HG03521 (cell line): Measurements from ENCODE around the gene LRP2BP.

Experiments used
- ATAC-seq: cut with Tn5 transposase; IDR thresholded peaks from one replicate; pipeline ENCODE4 v1.9.1; 2021; ENCODE audit warnings: mild to moderate bottlenecking, moderate library complexity; ENCODE audit not compliant: unreplicated experiment

LRP2BP gene

DNA sequence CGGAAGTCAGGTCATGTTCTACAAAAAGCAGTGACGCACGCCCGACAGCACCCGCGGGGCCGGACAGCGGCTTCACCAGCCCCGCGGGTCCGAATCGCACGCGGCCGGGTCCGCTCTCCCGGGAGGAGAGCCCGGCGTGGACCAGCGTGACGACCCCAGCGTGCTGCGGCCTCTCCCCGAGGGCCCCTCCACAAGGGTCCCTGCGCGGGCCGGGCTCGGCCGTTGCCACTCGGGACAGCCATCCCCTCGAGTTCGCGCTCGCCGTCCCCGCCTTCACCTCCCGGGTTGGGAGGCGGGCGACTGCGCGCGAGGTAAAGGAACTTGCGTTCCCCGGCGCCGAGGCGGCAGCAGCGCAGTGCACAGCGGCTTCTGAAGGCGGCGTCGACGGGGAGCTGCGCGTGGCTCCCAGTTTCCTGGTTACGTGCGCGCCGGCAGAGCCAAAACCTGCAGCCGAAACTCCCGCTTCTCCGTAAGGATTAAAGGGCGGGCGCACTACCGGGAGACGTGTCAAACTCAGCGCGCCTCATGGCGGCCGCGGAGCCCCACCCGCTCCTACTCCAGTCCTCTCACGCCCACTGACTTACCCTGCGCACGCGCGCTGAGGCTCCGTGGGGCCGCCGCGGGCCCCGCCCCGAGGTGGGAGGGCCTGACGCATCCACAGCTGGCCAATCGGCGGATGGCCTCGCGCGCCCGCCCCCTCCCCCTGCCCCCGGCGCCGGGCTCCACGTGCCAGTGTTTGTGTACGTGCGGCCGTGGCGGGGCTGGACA lies 416 bp upstream of the LRP2BP start:
- peak; percentile 80 for ATAC-seq

DNA sequence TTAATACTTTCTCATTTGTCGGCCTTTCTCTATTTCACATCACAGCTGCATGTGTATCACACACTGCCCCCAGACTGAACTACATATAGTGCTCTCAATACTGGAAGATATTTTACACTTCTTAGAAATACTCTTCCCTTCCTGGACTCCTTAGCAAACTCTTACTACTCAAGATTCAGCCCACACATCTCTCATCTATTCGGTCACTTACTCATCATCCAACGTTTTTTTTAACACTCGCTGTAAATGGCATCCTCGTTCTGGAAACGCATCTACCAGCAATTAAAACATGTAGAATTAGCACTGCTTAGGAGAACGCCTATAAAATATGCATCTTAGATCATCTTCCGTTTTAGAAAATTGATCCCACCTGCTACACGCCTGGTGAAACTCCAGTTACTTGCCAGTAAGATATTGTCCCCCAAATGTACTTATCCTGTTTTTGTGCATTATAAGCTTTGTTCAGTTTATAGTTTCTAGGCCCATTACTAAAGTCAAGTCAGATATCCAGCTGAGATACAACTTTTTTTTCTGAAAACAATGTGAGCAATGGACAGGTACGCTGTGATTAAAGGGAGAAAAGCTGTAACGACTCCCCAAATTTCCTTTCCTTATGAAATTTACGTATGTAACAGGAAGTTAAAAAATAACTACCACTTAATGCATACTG lies 1.0 kb downstream of the LRP2BP start:
- ATAC-seq = no peak

DNA sequence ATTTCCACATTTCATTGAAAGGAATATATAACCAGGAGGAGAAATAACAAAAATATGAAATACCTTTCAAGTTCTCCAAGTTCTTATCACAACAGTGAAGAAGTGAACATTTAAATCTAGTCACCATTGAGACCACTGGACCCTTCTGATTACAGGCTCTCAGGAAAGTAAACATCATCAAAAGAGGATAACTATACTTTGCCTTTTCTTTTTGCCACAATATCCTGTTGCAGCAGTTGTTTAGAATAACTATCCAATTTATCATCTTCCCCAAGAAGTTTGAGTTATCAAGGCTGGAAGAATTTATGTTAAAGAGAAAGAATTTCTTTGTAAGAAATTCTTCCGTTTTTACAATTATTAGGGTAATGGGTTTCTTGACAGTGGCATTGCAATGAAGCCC lies 3.6 kb downstream of the LRP2BP start:
- no peak for ATAC-seq

DNA sequence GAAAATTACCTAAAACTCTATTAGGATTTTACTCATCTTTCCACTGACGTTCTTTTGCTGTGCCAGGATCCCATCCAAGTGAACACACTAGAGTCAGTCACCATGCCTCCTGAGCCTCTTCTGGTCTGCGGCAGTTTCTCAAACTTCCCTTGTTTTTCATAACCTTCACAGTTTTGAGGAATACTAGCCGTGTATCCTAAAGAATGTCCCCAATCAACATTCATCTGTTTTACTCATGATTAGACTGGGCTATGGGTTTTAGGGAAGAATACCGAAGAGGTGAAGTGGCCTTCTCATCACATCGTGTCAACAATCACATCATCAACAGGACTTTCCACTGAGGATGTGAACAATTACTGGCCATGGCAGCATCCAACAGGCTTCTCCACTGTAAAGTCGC lies 4.8 kb downstream of the LRP2BP start:
- no peak for ATAC-seq

DNA sequence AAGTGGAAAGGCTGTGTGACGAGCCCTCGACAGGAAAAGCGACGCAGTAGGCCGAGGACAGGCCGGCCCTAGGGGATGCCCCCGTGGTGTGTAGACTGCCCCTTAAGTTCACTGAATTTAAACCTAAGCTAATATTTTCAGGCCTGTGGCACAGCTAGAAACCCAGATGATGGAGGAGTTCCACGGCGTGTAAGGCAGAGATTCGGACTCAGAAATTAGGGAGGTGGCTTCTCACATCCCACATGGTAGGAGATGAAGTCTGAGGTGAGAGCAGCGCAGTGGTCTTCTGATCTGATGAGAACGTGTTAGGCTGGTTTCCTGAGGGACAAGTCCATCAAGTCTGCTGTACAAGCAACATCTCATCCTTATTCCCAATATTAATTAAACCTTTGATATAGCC lies 7.8 kb downstream of the LRP2BP start:
- no peak for ATAC-seq

DNA sequence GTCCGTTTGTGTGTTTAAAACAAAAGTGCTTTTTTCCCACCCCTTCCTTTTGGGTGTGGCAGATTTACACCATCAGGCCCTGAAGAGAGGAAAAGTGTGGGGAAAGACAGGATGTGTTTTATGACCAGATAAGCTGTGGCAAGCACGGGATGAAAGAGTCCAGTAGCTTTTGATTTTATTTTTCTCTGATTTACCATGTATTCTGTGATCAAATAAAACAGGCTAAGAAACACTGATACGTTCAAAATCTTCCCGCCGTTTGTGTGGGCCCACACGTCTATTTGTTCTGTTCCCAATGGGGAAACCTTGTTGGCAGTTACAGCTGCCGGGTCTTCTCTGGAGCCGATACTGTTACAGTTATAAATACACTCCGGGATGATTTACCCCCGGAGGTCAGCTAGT lies 10.8 kb downstream of the LRP2BP start:
- ATAC-seq = no peak

DNA sequence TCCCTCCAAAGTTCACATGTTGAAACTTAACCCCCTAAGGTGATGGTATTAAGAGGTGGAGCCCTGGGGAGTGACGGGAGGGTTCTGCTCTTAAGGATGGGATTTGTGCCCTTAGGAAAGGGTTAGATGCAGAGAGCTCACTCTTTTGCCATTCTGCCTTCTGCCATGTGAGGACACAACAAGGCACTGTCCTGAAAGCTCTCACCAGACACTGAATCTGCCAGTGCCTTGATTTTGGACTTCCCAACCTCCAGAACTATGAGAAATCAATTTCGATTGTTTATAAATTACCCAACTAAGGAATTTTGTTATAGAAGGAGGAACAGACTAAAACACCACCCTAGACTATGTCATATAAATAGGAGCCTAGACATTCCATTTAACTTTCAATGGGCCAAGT lies 11.7 kb downstream of the LRP2BP start:
- ATAC-seq = no peak

DNA sequence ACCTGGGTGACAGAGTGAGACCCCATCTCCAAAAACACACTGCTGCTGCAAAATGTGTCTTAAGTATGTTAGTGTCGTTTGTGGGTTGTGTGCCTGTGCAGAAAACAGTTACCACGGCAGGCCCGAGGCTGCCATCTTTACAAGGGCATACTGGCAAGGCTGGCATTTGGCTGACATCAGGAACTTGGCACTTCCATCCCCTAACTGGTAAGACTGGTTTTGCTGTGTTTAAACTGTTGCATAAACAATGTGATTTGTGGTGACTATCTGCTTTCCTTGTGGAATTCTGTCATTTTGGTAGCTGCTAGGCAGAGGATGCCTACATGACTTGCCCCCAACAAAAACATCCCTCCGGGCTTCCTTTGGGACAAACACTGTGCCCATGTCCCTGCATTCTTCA lies 12.3 kb downstream of the LRP2BP start:
- no peak for ATAC-seq

DNA sequence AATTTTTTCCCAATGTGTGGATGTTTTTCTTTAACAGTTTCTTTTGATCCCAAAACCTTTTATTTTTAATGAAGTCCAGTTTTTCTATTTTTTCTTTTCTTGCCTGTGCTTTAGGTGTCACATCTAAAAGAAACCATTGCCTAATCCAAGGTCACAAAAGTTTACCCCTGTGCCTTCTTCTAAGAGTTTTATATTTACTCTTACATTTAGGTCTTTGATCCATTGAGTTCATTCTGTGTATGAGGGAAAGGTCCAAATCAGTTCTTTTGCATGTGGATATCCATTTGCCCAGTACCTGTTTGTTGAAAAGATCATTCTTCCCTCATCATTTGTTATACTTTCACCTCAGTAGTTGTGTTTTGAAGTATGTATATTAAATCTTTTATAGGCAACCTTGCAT lies 13.0 kb downstream of the LRP2BP start:
- ATAC-seq = no peak

DNA sequence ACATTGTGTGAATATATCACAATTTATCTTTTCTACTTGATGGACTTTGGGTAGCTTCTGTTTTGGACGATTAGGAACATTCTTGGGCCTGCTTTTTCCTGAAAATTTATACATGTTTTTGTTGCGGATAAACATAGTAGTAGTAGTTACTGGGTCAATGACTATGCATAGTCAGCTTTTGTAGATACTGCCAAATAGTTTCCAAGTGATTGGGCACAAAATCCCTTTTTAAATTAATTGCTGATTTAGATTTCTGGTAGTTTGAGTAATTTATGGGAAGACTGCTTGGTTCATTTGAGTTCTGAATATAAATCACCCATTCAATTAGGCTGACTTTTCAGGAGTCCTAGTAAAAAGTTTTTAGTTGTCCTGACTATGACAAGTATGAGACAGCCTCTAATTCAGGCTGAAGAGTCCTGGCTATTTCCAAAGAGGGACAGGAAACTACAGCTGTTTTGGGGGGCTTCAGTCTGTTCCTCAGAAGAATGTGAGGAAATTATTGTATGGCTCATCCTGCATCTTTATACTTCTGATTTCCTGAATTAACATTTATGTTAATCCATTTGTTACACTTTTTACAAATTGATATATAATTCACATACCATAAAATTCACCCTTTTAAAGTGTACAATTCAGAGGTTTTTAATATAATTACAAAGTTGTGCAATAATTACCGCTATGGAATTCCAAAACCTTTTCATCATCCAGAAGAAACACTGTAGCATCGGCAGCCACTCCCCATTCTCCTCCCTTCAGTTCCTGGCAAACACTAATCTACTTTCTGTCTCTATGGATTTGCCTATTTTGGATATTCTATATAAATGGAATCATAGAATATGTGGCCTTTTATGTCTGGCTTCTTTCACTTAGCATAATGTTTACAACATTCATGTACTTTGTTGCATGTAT lies 14.2 kb downstream of the LRP2BP start:
- ATAC-seq = no peak

DNA sequence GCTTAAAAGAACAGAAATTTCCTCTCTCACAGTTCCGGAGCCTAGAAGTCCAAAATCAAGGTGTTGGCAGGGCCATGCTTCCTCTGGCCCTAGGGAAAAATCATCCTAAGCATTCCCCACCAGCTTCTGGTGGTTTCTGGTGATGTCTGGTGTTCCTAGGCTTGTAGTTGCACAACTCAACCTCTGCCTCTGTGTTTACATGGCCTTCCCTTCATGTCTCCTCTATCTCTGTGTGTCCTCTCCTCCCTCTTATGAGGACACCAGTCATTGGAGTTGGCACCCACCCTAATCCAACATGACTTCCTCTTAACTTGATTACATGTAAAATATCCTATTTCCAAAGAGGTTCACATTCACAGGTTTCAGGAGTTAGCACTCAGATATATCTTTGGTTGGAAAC lies 15.4 kb downstream of the LRP2BP start:
- no peak for ATAC-seq

DNA sequence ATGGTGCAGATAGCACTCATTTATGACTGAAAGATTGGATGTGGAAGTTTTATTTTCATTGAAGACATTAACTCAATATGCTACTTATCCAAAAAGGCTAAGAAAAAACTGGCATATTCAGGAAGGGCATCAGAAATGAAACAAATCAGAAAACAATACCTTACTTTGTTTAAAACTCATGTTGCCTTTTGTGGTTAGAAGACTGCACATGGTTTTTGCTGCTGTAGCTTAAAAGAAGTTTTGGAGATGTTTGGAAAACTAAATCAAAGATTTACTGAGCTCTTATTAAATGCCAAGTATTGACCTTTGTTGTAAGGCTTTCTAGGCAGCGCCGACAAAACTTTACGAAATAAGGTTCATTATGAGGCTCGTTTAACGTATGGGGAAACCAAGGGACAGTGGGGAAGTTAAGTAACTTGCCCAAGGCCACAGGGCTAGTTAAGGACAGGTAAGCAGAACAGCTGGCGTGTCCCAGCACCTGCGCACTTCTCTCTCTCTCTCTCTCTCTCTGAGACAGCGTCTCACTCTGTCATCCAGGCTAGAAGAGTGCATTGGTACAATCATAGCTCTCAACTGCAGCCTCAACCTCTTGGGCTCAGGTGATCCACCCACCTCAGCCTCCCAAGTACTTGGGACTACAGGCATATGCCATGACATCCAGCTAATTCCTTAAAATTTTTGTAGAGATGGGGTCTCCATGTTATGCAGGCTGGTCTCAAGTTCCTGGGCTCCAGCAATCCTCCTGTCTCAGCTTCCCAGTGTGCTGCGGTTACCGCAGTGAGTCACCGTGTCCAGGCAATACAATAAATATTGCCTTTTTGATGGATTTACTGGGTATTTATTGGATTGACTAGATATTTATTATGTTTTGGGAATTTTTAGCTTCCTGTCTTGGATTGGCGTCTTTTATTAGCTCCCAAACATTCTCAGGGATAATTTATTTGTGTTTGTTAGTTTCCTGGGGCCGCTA lies 16.1 kb downstream of the LRP2BP start:
- ATAC-seq = no peak

DNA sequence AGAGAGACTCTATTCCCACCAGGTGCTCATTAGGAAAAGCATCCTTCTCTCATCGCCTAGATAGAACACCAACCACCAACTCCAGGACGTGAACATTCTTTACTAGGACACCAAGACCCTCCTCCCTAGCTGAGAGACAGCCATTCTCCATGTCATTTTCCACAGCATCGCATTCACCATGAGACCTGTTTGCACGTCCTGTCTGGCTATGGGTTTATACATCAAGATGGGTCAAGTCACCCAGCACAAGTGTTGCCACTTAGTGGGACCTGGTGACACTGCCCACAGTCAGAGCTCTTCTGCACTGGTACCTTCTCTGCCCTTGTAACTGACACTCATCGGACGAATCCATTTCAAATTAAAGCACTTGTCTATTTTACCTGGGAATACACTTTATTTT lies 17.5 kb downstream of the LRP2BP start:
- no peak for ATAC-seq

DNA sequence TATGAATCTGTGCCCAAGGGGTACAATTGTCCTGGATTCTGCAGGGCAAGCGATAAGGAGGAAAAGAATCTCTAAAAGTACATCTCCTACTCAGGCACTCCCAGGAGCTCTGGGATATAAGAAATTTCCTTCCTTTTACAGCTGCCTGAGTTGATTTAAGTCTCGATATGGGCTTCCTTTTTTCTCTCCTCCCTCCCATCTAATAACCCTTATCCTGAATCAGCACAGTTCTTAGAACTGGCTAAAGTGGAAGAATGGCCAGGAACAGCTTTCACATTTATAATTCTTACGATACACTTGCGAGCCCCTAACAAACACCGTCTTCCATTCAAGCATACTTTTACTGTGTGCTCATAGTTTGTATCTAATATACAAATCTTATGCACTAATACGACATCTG lies 21.2 kb downstream of the LRP2BP start:
- ATAC-seq = no peak

DNA sequence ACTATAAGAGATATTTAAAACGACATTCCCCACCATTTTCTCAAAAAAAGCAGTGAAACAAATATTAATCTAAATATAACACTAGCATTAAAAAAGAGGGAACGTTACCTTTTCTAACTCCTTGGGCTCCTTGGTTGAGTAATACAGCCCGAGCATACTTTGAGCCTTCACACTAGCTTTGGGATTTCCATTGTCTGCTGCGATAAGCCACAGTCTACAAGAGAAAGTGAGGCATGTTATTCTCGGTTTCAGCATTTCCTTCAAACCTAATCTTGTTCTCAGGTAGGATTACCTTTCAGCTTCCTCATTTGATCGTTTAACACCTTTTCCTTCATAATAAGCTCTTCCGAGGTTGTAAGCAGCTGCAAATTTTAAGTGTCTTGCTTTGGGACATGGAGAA lies 21.7 kb downstream of the LRP2BP start:
- ATAC-seq = no peak

DNA sequence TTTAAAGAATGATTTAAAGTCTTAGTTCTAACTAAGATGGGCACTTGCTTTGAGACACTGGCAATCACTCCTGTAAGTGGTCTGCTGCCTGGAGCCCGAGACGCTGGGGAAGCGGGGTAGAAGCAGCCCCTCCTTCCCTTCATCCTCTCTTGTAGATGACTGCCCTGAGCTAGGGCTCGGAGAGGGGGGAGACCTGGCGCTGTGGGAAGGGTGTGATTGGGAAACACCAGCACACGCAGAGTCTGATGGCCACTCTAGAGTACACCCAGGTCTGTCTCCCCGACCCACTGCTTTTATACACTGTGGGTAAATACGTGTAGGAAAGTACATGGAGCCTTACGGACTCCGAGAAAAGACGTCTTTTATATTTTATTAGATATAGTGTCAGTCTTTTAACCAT lies 24.0 kb downstream of the LRP2BP start:
- ATAC-seq = no peak

DNA sequence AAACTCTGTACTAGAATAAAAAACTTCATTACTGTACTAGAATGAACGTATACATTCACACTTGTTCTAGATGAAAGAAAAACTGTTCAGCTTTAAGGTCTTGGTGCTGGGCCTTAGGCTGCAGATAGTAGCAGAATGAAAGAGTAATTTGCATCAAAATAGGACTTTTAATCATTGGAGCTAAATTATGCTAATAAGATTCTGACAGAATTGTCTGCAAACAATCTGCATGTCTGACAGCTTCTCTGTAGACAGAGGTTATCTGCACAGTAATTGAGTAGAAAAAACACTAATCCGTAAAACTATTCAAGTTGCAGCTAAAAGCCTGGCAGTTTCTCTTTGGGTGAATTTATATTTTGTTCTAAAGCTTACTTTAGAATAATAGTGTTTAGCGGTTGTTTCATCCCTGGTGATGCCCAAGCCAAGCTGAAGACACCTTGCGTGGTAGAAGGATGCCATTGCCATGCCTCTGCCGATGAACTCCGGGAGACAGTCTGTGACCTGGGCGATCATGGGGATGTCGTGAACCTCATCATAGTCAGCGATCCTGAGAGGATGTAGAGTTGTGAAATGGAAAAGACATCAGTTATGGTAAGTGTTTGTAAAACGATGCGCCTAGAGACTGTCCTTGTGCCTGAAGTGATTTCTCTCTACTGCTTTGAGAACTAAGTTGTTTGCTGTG lies 25.3 kb downstream of the LRP2BP start:
- no peak for ATAC-seq

DNA sequence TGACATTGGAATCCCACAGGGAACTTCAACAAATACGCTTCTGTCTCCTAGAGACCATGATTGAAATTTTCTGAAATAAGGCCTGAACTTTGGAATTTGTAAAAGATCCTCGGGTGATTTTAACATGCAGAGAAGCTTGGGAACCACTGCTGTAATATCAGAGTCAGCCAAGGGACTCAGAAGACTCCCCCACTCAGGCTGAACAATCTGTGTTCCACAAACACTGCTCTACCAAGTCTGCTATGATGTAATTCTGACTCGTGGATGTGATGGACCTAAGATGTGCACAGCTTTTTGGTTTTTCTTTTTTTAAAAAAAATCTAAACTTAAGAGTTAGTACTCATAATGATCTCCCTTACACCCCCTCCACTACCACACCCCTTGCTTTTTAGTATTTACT lies 26.0 kb downstream of the LRP2BP start:
- ATAC-seq = no peak

DNA sequence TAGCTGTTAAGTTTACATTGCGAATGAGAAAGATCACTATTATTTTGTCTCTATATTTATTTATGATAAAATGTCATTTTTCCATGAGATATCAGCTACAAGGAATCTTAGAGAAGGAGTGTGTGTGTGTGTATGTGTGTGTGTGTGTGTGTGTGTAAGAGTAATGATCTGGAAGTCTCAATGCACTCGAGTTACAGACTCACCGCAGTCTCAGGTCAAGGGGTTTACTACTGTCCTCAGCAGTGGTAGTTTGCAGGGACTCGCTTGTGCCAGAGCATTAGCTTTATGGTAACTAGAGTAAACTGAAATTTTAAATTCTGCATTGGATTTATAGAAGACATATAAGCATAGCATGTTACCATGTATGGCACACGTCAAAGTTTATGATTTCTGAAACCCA lies 30.8 kb downstream of the LRP2BP start:
- ATAC-seq = no peak

DNA sequence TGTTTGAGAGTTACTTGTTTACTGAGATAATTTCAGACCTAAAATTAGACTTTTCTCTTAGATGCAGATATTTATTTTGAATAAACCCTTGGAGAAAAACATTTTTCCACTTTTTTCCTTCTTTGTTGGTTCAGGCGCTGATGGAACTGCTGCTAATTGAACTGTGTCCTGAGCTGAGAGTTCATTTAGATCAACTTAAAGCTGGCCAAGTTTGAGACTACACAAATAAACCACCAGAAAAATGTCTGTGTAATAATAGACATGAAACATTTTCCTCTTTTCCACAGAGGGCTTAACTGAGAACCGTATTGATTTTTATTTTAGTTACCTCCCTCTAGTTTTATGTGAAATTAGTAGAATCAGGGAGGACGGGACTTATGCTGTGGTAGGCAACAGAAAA lies 32.5 kb downstream of the LRP2BP start:
- no peak for ATAC-seq
